Neural crest cell (in vitro differentiated cells): ENCODE results near the gene WDR90. TPM values are rescaled to one million over a fixed set of nuclear protein-coding genes. Genes with fewer than 3 reads are reported as not detected.

ENCODE experiments used
- DNase-seq: peaks from one replicate; pipeline ENCODE4 v3.0.0; 2021; ENCODE audit warnings: low read depth, mixed read lengths, low spot score
- H3K27ac Mint-ChIP-seq: one replicate; pipeline ENCODE4 v1.8.0; 2021; ENCODE audit warnings: mild to moderate bottlenecking, mixed read lengths; ENCODE audit not compliant: unreplicated experiment
- H3K27me3 Mint-ChIP-seq: 2 replicates; pipeline ENCODE4 v1.8.0; 2021; ENCODE audit warnings: low read depth, mild to moderate bottlenecking, mixed read lengths
- H3K36me3 Mint-ChIP-seq: 2 replicates; pipeline ENCODE4 v1.8.0; 2021; ENCODE audit warnings: low read depth, mild to moderate bottlenecking, mixed read lengths
- H3K4me1 Mint-ChIP-seq: 2 replicates; pipeline ENCODE4 v1.8.0; 2021; ENCODE audit warnings: mixed read lengths
- H3K4me3 Mint-ChIP-seq: one replicate; pipeline ENCODE4 v1.8.0; 2021; ENCODE audit warnings: mild to moderate bottlenecking, mixed read lengths
- H3K9me3 Mint-ChIP-seq: 2 replicates; pipeline ENCODE4 v1.8.0; 2021; ENCODE audit warnings: mixed read lengths
- total RNA-seq: library from RNA; stranded (reverse); gene quantifications from 2 replicates; pipeline ENCODE4 v1.2.1, GENCODE V29; 2021
- TF ChIP-seq, protein P1 (sequence below): fragments of 200-600 bp; sonication (generic); conservative IDR thresholded peaks from 2 replicates; pipeline ENCODE4 v1.5.0; 2021; ENCODE audit warnings: antibody characterized with exemption, mild to moderate bottlenecking

Gene WDR90
- total RNA-seq, 1 donor from 2014 or later = 97.0 TPM

DNA sequence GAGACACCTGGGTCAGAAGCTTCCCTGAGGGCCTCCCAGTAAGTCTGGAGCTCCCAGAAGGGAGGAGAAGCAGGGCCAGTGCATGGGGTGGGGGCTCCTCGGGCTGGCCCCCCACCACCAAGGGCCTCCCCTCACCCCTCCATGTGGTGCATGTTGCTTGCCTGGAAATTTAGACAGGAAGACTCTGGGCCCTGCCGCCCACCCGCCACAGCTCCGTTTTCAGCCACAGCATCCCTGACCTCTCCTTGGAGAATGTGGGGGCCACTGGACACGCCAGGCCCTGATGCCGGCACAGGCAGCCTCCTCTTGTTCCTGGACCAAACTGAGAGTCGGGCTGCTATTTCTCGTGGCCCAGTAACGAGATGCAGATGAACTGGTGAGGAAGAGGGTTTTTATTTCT, 10.3 kb upstream of the WDR90 start:
- DNase-seq = no peak
- TF ChIP-seq, protein P1, sequence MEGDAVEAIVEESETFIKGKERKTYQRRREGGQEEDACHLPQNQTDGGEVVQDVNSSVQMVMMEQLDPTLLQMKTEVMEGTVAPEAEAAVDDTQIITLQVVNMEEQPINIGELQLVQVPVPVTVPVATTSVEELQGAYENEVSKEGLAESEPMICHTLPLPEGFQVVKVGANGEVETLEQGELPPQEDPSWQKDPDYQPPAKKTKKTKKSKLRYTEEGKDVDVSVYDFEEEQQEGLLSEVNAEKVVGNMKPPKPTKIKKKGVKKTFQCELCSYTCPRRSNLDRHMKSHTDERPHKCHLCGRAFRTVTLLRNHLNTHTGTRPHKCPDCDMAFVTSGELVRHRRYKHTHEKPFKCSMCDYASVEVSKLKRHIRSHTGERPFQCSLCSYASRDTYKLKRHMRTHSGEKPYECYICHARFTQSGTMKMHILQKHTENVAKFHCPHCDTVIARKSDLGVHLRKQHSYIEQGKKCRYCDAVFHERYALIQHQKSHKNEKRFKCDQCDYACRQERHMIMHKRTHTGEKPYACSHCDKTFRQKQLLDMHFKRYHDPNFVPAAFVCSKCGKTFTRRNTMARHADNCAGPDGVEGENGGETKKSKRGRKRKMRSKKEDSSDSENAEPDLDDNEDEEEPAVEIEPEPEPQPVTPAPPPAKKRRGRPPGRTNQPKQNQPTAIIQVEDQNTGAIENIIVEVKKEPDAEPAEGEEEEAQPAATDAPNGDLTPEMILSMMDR = no peak
- Mint-ChIP-seq H3K27ac (no peak overlapping the region), H3K36me3 (peaks cover 4% of the 10 kb centered on the region), H3K27me3 (peaks cover 9% of the 10 kb centered on the region), H3K9me3 (no peaks in the 10 kb centered on the region), H3K4me1 (peaks cover 5% of the 10 kb centered on the region), H3K4me3 (peak overlapping the region; percentile 72)

DNA sequence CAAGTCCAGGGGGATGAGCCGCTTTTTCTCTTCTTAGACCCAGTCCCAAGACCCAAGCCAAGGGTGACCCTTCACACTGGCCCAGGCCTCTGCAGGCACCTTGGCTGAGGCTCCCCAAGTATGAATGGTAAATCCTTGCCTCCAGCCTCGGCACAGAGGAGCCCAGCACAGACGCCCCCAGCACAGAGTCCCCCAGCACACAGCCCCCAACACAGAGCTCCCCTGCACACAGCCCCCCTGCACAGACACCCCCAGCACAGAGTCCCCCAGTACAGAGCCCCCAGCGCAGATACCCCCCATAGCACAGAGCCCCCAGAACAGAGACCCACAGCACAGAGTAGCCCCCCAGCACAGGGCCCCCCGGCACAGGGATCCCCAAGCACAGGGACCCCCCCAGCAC, 8.6 kb upstream of the WDR90 start:
- no peak for DNase-seq
- Mint-ChIP-seq H3K9me3 (no peaks in the 10 kb centered on the region), H3K4me1 (peaks cover 5% of the 10 kb centered on the region), H3K27me3 (peaks cover 9% of the 10 kb centered on the region), H3K4me3 (peak overlapping the region; percentile 59), H3K27ac (no peak overlapping the region), H3K36me3 (peaks cover 4% of the 10 kb centered on the region)
- TF ChIP-seq, protein P1 = no peak

GRCh38 chr16:641326-642188, 7.6 kb upstream of the WDR90 start, which contains the start of gene MCRIP2:
TSS of gene MCRIP2 (plus strand) at chr16:641828. CDS start at chr16:641992, 164 bp downstream.
- TF ChIP-seq, protein P1 = no peak
- peaks cover 2% of the 10 kb centered on the region for H3K36me3 Mint-ChIP-seq
- H3K9me3 Mint-ChIP-seq = no peaks in the 10 kb centered on the region
- no peak within 1 kb of the TSS for H3K27ac Mint-ChIP-seq
- H3K4me1 Mint-ChIP-seq = peaks cover 2% of the 10 kb centered on the region
- H3K4me3 Mint-ChIP-seq = peak within 1 kb of the TSS; percentile 59
- peak; percentile 78 for DNase-seq
- H3K27me3 Mint-ChIP-seq = peaks cover 5% of the 10 kb centered on the region

GRCh38 chr16:642189-643049, 6.7 kb upstream of the WDR90 start:
- TF ChIP-seq, protein P1 = no peak
- peaks cover 2% of the 10 kb centered on the region for H3K27me3 Mint-ChIP-seq
- H3K4me1 Mint-ChIP-seq = no peaks in the 10 kb centered on the region
- DNase-seq = no peak
- peak overlapping the region; percentile 56 for H3K4me3 Mint-ChIP-seq
- H3K27ac Mint-ChIP-seq = no peak overlapping the region
- no peaks in the 10 kb centered on the region for H3K36me3 Mint-ChIP-seq
- no peaks in the 10 kb centered on the region for H3K9me3 Mint-ChIP-seq

- TF ChIP-seq, protein P1 = no peak
- Mint-ChIP-seq H3K27ac (no peak overlapping the region), H3K4me1 (no peaks in the 10 kb centered on the region), H3K9me3 (no peaks in the 10 kb centered on the region), H3K4me3 (peak overlapping the region; percentile 68), H3K36me3 (no peaks in the 10 kb centered on the region), H3K27me3 (peaks cover 2% of the 10 kb centered on the region)
- no peak for DNase-seq
Observed at GRCh38 chr16:643050-643368, 6.2 kb upstream of the WDR90 start.
